ENCODE data around the gene BACE2.

Gene BACE2

DNA sequence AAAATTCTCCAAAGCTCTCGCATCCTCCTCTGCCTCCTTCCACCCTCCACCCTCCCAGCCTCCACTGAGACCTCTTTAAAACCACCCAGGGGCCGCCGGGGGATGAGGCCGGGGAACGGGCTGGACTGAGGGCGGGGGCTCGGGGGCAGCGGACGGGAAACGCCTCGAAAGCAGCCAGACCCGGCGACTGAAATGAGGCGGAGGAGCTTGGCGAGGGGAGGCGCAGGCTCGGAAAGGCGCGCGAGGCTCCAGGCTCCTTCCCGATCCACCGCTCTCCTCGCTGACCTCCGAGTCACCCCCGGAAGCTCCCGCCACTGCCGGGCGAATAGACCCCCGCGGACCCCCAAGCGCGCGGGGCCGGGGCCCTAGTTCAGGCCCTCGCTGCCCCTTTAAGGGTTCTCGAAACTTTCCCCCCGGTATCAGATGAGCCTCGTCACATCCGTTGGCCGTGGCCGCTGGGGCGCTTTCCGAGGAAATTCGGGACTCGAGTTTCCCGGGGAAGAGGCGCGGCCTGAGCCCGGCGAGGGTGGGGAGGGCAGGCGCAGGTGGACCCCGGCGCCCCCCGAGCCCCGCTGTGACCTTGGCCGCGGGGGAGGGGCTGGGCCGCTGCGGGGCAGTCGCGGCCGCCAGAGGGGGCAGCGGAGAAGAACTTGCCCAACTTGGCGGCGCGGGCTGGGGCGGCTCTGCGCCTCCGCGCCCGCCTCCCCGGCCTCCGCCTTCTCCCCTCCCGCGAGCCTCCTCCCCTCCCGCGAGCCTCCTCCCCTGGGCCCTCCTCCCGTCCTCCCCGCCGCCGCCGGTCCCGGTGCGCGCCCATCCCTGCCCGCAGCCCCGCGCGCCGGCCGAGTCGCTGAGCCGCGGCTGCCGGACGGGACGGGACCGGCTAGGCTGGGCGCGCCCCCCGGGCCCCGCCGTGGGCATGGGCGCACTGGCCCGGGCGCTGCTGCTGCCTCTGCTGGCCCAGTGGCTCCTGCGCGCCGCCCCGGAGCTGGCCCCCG is at the start of gene BACE2:
TSS of gene BACE2 (plus strand) at position 813 of the 995 bp plus-strand sequence. CDS start at position 917, 104 bp downstream.
- H3K4me3 ChIP-seq (ENCODE audit: low read depth, low read length), result peak within 1 kb of the TSS; percentile 71
- in situ Hi-C loops (cut with HindIII; ENCODE audit: low sequenced_read_pairs), result no loop called here
- TF ChIP-seq CTCF (IDR thresholded peaks at IDR 0.05; ENCODE audit: low read depth, low read length), result peak; percentile 49
- peak; percentile 74 for DNase-seq (ENCODE audit: low read depth, low spot score)

DNA sequence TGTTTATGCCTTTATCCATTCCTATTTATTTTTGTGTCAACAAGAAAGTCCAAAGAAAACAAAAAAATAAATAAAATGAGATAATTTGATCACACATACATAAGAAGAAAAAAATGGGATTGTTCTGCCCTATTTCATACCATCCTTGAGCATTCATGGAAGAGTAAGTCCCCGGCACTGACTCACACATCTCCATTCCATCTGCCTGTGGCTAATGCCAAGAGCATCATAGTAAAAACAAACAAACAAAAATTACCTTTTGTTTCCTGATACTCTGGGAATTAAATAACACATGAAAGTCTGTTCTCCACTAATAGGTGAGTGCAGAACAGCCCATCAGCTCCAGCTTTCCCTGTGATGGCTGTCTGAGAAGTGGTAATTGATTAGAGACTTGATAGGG is 48.1 kb upstream of the BACE2 start:
- in situ Hi-C loops (cut with HindIII; ENCODE audit: low sequenced_read_pairs), result no loop called here
- no peak for TF ChIP-seq CTCF (IDR thresholded peaks at IDR 0.05; ENCODE audit: low read depth, low read length)
- H3K4me3 ChIP-seq (ENCODE audit: low read depth, low read length), result no peak overlapping the region
- no peak for DNase-seq (ENCODE audit: low read depth, low spot score)

- in situ Hi-C loops (cut with HindIII; ENCODE audit: low sequenced_read_pairs), result no loop called here
- no peak for TF ChIP-seq CTCF (IDR thresholded peaks at IDR 0.05; ENCODE audit: low read depth, low read length)
- H3K4me3 ChIP-seq (ENCODE audit: low read depth, low read length), result no peak overlapping the region
- DNase-seq (ENCODE audit: low read depth, low spot score), result no peak
Observed at GRCh38 chr21:41120997-41121396, 47.0 kb upstream of the BACE2 start.

DNA sequence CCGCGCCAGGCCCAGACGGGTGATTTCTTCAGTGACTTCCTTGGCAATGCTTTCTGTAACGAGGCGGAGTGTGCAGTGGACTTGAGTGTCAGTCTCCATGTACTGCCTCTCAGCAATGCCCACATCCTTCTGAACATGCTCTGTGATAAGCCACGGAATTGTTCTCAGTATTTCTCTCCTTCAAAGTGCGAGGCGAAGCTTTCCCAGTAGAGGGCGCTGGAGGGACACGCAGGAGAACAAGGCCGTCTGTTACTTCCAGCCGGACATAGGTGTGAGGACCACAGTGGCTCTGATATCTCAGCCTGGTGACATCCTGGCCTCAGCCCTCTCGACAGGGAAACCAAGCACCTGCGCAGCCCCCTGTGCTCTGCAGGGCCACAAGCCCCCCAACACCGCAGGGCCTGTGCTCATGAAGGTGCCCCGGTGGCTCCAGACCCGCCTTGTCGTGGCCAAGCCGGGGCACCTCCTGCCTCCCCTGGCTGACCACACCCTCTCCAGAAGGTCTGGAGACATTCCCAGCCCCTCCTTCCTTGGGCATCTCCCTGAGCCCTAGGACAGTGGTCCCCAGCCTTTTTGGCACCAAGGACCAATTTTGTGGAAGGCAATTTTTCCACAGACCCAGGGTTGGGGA is 46.1 kb upstream of the BACE2 start:
- H3K4me3 ChIP-seq (ENCODE audit: low read depth, low read length), result no peak overlapping the region
- DNase-seq (ENCODE audit: low read depth, low spot score), result peak; percentile 71
- in situ Hi-C loops (cut with HindIII; ENCODE audit: low sequenced_read_pairs), result no loop called here
- peak; percentile 94 for TF ChIP-seq CTCF (IDR thresholded peaks at IDR 0.05; ENCODE audit: low read depth, low read length)

- H3K4me3 ChIP-seq (ENCODE audit: low read depth, low read length), result no peak overlapping the region
- TF ChIP-seq CTCF (IDR thresholded peaks at IDR 0.05; ENCODE audit: low read depth, low read length), result no peak
- DNase-seq (ENCODE audit: low read depth, low spot score), result no peak
- in situ Hi-C loops (cut with HindIII; ENCODE audit: low sequenced_read_pairs), result no loop called here
Observed at GRCh38 chr21:41124641-41125201, 43.2 kb upstream of the BACE2 start.

- TF ChIP-seq CTCF (IDR thresholded peaks at IDR 0.05; ENCODE audit: low read depth, low read length), result no peak
- in situ Hi-C loops (cut with HindIII; ENCODE audit: low sequenced_read_pairs), result no loop called here
- no peak for DNase-seq (ENCODE audit: low read depth, low spot score)
- no peak overlapping the region for H3K4me3 ChIP-seq (ENCODE audit: low read depth, low read length)
Observed at GRCh38 chr21:41128981-41129380, 39.0 kb upstream of the BACE2 start.

All from astrocyte of the spinal cord (primary cell).